ENCODE data around the gene PDXP.

DNA sequence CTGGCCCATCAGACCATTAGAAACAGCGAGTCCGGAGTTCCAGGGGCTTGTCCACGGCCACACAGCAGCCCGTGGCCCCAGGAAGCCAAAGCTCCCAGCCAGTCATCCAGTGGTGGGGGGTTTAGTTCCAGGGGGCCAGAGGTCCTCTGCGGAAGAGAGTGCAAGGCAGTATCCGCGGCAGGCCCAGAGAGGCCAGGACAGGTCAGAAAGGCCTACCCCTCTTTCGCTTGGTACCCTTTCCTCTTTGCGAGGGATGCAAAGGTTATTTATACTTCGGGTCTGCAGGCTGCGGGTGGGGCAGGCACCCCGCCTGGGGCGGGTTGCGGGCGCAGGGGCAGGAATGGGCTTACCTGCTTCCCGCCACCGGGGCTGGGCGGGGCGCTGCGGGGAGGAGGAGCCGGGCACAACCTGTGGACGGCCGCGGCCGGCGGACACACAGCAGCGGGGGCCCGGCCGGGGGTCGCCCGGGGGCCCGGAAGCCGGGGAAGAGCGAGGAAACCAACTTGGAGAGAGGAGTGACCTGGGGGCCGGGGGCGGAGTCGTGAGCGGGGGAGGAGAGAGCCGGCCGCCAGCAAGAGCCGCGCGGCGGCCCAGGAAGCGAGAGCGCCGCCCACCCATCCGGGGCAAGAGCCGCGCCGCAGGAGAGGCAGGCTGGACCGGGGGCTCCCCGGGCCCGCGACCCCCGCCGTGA is 19.3 kb upstream of the PDXP start, which contains the start of gene SH3BP1:
- TF ChIP-seq CTCF (conservative IDR thresholded peaks at IDR 0.05 in 1 of 2, IDR thresholded peaks at IDR 0.05 in 1 of 2; ENCODE audit: extremely low read depth in 1 of 2, insufficient read depth in 1 of 2, low read depth in 1 of 2, low read length in 2 of 2) (no peak), EZH2 (IDR thresholded peaks at IDR 0.05; ENCODE audit: borderline replicate concordance, low read length) (no peak)

Measured in mammary epithelial cell (primary cell).